ENCODE data around the gene PHACTR1. TPM values are rescaled to one million over a fixed set of nuclear protein-coding genes. Genes with fewer than 3 reads are reported as not detected.
"Not testable (repeated sequence)": the region's sequence is repeated elsewhere in the genome, so short reads cannot be mapped to it uniquely, and the experiment has no call there.

PHACTR1 gene
- total and polyA plus RNA-seq, 7 donors, result 0.60 to 7.5 (median 3.7) TPM

DNA sequence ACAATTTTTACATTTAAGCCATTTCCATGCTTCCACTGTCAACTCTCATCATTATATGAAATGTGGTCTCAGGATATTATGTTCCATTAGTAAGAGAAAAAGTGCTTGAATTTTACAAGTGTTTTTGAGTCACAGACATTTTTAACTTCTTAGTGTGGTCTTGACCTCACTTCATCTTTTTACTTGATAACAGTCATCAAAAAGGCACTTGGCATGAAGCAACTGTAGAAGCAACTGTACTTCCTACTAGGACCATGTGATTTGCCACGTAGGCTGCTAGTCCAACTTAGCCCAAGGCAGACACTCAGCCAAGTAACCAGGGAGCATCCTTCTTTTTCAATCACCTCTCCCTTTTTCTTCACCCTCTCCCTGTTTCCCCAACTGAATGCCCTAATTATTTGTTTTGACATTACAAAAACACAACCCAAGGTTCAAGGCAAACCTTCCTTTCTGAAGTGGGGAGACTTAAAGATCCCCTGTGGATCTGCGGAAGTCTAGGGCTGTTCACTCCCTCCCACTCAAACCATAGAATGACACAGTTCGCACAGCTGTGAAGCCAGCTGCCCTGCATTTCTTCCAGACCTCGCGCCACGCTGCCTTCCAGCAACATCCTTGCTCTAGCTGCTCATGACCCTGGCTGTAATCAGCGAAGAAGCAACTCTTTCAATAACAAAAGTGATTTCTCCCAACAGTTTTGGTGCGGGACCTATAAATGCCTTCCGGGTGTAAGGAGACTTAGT is 45.0 kb downstream of the PHACTR1 start:
- no peak for DNase-seq
- WGBS, 2 donors, result 81% methylated on average over 9 of the region's 9 CpGs
- Histone ChIP-seq H3K4me3 (no peak overlapping the region), H3K36me3 (no peaks in the 10 kb centered on the region), H3K9me3 (no peaks in the 10 kb centered on the region), H3K27me3 (no peaks in the 10 kb centered on the region), H3K4me1 (no peaks in the 10 kb centered on the region), H3K27ac (no peak overlapping the region)
- TF ChIP-seq, protein P1, sequence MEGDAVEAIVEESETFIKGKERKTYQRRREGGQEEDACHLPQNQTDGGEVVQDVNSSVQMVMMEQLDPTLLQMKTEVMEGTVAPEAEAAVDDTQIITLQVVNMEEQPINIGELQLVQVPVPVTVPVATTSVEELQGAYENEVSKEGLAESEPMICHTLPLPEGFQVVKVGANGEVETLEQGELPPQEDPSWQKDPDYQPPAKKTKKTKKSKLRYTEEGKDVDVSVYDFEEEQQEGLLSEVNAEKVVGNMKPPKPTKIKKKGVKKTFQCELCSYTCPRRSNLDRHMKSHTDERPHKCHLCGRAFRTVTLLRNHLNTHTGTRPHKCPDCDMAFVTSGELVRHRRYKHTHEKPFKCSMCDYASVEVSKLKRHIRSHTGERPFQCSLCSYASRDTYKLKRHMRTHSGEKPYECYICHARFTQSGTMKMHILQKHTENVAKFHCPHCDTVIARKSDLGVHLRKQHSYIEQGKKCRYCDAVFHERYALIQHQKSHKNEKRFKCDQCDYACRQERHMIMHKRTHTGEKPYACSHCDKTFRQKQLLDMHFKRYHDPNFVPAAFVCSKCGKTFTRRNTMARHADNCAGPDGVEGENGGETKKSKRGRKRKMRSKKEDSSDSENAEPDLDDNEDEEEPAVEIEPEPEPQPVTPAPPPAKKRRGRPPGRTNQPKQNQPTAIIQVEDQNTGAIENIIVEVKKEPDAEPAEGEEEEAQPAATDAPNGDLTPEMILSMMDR (IDR thresholded peaks at IDR 0.05), result no peak
- TF ChIP-seq POLR2AphosphoS5 (IDR thresholded peaks at IDR 0.05), result no peak
- TF ChIP-seq POLR2A (IDR thresholded peaks at IDR 0.05), result no peak
- no peak for TF ChIP-seq EP300 (IDR thresholded peaks at IDR 0.05)
- intact Hi-C loops (cut with DNase I), result no loop called here

DNA sequence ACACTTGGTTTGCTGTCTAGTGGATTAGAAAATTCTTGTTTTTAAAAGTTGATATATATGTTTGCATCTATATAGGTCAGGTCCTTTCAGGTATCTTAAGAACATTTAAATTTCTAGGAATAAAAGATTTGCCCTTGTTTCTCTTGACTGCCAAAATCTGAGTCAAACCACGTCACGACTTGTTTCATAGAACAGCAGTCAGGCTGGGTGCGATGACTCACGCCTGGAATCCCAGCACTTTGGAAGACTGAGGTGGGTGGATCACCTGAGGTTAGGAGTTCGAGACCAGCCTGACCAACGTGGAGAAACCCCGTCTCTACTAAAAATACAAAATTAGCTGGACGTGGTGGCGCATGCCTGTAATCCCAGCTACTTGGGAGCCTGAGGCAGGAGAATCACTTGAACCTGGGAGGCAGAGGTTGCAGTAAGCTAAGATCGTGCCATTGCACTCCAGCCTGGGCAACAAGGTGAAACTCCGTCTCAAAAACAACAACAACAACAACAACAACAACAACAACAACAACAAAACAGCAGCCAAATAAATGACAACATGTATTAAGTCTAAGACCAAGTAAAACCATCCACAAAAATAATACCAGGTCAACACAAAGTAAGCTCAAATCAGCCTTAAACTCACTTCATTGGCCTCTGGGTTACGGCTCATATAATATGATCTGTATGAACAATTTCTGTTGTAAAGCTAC is 46.3 kb downstream of the PHACTR1 start:
- WGBS, 2 donors, result 86 to 87% methylated on average over 12 of the region's 12 CpGs
- H3K4me1 ChIP-seq; H3K36me3 ChIP-seq; H3K4me3 ChIP-seq; H3K27ac ChIP-seq; H3K9me3 ChIP-seq; intact Hi-C loops (cut with DNase I); H3K27me3 ChIP-seq; DNase-seq: not testable (repeated sequence)

DNA sequence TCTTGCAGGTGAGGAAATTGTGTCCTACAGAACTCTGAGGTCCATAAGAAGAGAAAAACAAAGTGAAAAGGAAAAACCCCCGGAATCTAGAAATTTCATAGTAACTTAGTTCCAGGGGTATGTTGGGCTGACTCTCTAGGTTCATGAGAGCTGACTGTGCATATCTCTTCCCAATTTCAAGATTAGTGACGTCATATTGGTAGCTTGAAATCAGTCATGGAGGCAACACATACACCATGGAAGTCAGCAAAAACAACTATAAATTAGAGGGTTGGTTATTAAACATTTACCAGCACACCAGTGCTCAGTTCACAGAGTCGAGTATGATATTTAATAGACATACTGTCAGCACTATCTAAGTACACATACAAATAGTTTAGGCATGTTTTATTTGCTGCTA is 49.8 kb downstream of the PHACTR1 start:
- Histone ChIP-seq H3K27ac (no peak overlapping the region), H3K36me3 (no peaks in the 10 kb centered on the region), H3K27me3 (no peaks in the 10 kb centered on the region), H3K4me3 (no peak overlapping the region), H3K9me3 (no peaks in the 10 kb centered on the region), H3K4me1 (no peaks in the 10 kb centered on the region)
- WGBS, 2 donors, result 76 to 77% methylated on average over 3 of the region's 3 CpGs
- intact Hi-C loops (cut with DNase I), result no loop called here
- TF ChIP-seq, protein P1 (IDR thresholded peaks at IDR 0.05), result no peak
- TF ChIP-seq EP300 (IDR thresholded peaks at IDR 0.05) (no peak), POLR2A (IDR thresholded peaks at IDR 0.05) (no peak), POLR2AphosphoS5 (IDR thresholded peaks at IDR 0.05) (no peak)
- no peak for DNase-seq

DNA sequence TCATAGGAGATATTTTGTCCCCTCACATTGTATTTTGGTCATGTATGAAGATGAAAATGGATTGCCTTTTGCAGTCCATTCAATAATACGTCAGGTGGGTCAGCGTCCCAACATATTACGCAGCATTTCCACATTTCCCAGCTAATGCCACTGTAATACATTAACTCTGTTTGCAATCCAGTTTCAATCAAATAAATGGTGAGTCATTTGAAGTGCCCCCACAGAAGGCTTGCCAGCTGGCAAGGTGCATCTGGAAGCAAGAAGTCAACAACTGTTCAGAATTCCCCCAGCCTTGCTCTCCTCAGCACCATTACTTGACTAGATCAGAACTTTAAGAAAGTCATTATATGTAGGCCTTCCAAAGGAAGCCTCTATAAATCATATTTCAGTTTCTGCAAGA is 50.4 kb downstream of the PHACTR1 start:
- Histone ChIP-seq H3K27ac (no peak overlapping the region), H3K36me3 (no peaks in the 10 kb centered on the region), H3K4me3 (no peak overlapping the region), H3K4me1 (no peaks in the 10 kb centered on the region), H3K27me3 (no peaks in the 10 kb centered on the region), H3K9me3 (no peaks in the 10 kb centered on the region)
- 89 to 92% methylated on average over 3 of the region's 3 CpGs for WGBS, 2 donors
- TF ChIP-seq EP300 (IDR thresholded peaks at IDR 0.05), result no peak
- TF ChIP-seq POLR2A (IDR thresholded peaks at IDR 0.05), result no peak
- TF ChIP-seq, protein P1 (IDR thresholded peaks at IDR 0.05), result no peak
- no peak for TF ChIP-seq POLR2AphosphoS5 (IDR thresholded peaks at IDR 0.05)
- no peak for DNase-seq
- intact Hi-C loops (cut with DNase I), result no loop called here

DNA sequence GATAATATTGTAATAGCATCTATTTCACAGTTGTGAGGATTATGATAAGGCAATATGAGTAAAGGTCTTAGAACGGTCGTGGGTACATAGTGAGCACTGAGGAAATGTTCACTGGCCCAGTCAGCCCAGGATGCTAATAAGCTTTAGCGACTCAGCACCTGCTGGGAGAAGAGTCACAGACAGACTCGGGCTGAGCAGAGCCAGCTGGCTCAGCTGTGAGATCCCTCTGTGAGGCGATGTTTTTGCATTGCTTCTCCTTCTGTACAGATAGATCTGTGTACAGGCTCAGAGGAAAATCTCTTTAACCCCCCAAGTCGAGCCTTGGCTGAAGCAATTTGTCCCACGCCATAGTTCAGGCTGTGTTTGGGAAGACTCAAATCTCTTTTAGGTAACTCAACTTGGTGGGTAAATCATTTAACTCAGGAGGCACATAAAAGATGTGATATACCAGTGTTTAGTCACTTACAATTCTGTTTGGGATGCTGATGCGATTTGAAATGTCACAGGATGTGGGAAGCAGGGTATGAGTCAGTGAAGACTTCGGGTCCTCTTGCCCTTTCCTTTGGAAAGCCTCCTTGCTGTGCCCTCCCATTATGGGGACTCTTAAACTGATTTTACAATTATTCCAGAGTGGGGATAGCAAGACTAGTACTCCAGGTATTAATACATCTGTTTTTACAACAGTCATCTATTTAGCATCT is 53.1 kb downstream of the PHACTR1 start:
- DNase-seq, result no peak

More for the DNA sequence above, 53.1 kb downstream of the PHACTR1 start:
- no peaks in the 10 kb centered on the region for H3K36me3 ChIP-seq
- no peaks in the 10 kb centered on the region for H3K4me1 ChIP-seq
- 59 to 74% methylated on average over 9 of the region's 9 CpGs for WGBS, 2 donors
- intact Hi-C loops (cut with DNase I), result no loop called here
- TF ChIP-seq POLR2A (IDR thresholded peaks at IDR 0.05) (no peak), POLR2AphosphoS5 (IDR thresholded peaks at IDR 0.05) (no peak), EP300 (IDR thresholded peaks at IDR 0.05) (no peak)
- TF ChIP-seq, protein P1 (IDR thresholded peaks at IDR 0.05), result no peak
- no peaks in the 10 kb centered on the region for H3K9me3 ChIP-seq
- H3K4me3 ChIP-seq, result no peak overlapping the region
- H3K27ac ChIP-seq, result no peak overlapping the region
- no peaks in the 10 kb centered on the region for H3K27me3 ChIP-seq
